Dermis microvascular lymphatic vessel endothelial cell (primary cell): ENCODE measurements around the gene RPL36. TPM values are rescaled to one million over a fixed set of nuclear protein-coding genes. Genes with fewer than 3 reads are reported as not detected.
"Not testable (repeated sequence)": the region's sequence is repeated elsewhere in the genome, so short reads cannot be mapped to it uniquely, and the experiment has no call there.

Experiments
- DNase-seq, 2 donors: peaks; one replicate each; pipeline versions ENCODE4 v3.0.0 to v3.0.0-alpha.2; 2010; ENCODE audit warnings: low read depth in 2 of 2
- total RNA-seq: library from RNA; depleted of rRNA; stranded (reverse); fragments of >200 nt; gene quantifications from 2 replicates; pipeline ENCODE4 v1.2.1, GENCODE V29; 2014

Gene RPL36
- total RNA-seq, 1 donor from 2014 or later, result 761 TPM

DNA sequence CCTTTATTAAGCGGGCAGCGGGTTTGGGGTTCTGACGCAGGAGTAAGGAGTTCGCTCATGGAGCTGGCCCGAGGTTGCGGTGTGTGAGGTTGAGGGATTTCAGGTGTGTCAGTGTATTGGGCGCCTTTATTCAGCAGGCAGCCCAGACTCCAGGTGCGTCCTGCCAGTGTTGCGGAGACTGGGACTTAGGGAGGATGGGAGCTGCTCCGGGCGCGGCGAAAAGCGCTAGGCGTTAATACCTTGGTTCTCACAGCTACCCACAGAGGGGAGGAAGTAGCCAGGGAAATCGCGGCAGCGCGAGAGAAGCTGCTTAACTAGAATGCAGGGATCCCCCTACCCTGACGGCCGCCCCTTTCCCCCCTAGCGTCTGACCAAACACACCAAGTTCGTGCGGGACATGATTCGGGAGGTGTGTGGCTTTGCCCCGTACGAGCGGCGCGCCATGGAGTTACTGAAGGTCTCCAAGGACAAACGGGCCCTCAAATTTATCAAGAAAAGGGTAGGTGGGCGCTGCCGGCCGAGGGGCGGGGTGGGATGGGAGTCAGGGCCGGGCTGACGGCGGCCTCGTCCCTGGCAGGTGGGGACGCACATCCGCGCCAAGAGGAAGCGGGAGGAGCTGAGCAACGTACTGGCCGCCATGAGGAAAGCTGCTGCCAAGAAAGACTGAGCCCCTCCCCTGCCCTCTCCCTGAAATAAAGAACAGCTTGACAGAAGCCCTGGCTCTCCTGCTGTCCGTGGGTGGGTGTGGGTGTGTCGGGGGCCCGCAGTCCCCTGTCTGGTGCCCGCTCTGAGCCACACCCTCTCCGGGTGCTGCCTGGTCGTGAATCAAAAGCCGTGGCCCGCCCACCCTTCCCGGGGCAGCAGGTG is 1.1 kb downstream of the RPL36 start:
- peak; percentile 48 to 78 for DNase-seq

DNA sequence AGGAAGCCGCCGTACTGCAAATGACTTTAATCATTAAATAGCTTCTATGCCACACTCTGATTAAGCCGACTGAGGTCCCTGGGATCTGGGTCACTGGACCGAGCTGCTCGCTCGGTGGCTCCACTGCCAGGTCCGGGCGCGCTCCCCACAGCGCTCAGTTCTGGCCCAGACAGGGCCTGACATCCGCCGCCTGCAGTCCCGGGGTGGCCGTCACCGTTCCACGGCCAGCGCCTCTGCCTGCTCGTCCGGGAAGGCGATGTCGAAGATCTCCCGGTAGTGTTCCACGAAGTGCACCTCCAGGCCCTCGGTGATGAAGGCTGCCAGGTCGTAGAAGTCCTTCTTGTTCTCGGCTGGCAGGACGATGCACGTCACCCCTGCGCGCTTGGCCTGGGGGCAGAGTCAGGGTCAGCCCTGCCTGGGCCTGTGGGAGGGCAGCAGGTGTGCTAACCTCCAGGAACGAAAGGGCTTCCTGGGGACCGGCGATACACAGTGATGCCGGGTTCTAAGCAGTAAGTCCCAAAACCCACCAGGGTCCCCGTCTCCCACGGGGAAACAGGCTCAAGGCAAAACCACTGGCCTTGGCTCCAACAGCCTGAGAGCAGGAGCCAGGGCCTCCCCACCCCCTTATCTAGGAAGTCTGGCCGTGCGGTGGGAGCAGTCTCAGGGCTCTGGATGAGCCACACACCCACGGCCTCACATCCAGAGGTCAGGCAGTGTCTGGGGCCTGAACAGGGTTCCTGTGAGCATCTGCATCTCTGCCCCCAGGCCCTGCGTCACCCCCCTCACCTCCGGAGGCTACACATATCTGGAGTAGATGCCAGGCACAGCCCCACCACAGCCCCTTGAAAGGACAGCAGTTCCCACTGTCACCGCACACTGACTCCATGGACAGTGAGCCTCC is 2.0 kb downstream of the RPL36 start:
- no peak for DNase-seq

DNA sequence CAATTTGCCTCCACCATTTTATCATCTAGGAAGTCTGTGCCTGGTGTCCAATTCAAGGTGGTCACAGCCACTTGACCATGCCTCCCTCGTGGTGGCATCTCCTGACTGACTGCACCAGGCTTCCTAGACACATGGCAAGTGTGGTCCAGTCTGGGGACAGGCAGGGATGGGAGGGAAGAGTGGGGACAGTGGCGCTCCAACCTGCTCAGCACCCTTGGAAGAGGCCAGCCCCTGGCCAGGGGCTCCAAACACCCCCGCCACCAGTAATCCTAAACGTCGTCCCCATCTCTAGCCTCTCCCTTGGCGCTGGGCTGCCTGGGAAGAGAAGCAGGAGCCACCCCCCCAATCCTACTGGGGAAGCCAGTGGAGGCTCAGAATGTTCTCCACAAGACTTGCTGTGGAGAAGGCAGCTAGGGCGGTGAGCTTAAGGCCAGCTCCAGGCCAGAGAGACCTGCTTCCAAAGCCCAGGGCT is 2.7 kb downstream of the RPL36 start:
- no peak for DNase-seq

DNA sequence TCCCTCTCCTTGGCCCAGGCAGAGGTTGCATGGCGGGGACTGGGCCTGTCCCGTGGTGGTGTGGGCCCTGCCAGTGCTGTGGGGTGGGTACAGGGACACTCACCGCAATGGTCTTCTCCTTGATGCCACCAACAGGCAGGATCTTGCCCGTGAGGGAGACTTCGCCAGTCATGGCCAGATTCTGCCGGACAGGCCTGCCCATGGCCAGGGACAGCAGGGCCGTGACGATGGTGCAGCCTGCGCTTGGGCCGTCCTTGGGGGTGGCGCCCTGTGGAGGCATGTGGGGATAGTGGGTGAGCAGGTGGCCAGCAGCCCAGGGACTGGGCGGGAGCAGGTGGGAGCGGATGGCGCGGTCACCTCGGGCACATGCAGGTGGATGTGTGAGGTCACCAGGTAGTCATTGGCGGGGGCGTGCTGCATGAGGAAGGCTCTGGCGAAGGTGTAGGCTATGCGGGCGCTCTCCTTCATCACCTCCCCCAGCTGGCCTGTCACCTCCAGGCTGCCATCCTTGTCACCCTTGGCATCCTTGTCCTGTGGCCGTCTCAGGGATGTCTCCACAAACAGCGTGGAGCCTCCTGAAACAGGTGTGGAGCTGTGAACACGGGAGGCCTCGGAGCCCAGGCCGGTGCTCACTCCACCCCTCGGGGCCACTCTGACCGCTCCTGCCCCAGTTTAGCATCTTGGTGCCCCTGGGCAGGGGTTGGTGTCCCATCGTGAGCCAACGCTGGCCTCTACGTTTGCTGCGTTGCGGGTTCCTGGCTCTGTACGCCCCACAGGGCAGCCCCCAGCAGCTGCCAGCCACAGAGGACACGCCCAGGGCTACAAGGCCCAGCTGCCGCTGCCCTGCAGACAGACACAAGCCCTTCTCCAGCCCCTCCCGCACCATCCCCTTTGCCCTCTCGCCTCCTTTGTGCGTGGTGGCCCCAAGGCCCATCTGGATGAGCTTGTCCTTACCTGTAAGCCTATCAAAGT is 3.4 kb downstream of the RPL36 start:
- no peak for DNase-seq

DNA sequence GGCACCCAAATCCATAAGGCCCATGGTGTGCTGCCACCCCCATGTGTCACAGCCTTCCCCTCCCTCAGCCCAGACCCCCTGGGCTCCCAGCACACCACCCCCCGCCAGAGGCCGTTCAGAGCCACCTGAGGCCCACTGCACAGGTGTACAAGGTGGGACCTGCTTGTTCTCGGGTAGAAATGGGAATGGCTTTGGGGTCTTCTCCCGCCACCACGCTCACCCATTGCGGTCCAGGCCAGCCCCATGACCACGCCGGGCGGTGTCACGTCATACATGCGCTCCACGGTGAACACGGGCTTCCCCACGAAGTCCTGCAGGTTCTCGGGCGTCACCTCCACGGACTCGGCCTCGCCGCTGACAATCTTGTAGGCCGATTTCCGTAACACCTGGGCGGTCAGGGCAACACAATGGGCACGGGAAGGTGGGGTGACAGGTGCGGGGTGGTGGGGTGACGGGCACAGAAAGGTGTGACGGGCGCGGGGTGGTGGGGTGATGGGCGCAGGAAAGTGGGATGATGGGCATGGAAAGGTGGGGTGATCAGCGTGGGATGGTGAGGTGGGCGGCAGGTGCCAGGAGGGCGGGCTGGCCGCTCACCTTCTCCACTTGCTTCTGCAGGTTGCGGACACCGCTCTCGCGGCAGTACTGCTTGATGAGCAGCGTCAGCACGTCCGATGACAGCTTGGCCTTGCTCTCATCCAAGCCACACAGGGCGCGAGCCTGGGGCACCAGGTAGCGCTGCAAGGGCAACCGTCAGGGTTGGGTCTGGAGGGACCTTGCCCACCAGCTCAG is 4.3 kb downstream of the RPL36 start:
- no peak for DNase-seq

DNA sequence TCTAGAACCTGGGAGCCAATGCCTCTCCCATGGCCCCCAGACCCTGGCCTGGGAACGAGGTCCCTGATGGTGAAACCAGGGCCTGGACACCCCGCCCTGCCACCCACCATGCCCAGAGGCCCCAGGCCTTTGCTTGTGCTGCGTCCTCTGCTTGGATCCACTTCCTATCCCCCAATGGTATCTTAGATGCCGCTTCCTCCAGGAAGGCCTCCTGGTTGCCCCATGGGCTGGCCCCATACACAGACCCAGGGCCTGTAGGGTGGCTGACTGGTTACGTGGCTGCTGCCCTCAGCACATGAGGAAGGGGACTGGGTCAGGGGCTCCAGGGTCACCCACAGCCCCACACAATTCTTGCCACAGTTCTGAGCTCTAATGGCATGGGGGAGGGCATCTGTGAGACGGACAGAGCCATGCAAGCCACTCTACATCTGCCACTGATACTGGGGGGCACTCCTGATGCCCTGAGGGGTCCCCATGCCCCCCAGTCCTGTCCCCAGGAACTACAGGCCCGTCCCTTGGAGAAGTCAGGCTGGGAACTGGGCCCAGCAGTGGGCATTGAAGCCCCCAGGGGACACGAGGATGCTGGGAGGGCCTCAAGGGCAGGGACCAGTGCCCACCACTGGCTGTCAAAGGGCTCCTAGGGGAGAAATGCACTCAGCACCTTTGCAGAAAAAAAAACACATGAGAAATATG is 5.0 kb downstream of the RPL36 start:
- DNase-seq, result no peak

DNA sequence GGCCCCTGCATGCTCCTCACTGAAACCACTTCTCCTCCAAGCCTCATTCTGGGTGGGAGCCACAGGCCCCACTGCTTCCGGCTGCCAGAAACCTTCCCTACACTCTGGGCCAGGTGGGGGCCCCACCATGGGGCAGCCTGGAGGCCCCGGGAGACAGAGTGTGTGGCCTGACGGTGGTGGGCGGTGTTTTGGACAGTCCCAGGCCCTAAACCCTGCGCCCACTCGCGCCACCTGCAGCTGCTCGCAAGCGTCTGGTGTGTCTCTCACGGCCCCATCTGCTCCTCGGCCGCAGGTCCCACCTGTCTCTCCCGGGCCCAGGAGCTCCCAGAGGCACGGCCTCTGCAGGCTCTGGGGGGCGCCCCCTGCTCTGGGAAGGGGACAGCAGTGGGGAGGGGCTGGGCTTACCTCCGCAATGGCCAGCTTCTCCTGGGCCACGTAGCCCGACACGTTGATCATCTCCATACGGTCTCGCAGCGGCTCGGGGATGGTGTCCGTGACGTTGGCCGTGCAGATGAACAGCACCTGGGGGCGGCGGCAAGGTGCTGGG is 5.6 kb downstream of the RPL36 start:
- no peak for DNase-seq

DNA sequence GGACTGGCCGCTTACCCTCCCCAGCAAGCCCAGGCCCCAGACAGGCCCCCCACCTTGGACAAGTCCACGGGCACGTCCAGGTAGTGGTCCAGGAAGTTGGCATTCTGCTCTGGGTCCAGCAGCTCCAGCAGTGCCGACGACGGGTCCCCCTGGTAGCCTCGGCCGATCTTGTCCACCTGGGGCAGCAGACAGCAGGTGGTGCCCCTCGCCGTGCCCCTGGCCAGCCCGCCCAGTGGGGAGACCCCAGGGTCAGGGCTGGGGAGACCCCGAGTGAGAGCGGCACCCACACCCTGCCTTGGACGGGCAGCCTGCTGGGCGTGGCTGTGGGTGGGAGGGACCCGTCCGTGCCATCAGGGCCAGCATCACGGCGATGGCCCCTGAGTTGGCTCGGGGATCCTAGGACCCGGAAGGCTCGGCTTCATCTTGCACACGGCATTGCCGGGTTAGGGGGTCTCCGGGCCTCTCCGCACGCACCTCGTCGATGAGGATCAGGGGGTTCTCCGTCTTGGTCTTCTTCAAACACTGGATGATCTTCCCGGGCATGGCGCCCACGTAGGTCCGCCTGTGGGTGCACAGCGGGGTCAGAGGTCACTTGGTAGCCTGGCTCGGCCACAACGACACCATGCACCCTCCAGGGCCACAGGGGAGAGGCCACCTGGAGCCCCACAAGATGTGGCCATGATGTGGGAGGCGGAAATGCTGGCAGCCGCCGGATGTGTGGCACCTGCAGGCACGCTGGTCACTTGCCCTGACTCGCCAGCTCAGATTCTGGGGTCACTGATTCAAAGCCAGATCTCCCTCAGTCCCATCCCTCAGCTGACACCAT is 6.3 kb downstream of the RPL36 start:
- no peak for DNase-seq

DNA sequence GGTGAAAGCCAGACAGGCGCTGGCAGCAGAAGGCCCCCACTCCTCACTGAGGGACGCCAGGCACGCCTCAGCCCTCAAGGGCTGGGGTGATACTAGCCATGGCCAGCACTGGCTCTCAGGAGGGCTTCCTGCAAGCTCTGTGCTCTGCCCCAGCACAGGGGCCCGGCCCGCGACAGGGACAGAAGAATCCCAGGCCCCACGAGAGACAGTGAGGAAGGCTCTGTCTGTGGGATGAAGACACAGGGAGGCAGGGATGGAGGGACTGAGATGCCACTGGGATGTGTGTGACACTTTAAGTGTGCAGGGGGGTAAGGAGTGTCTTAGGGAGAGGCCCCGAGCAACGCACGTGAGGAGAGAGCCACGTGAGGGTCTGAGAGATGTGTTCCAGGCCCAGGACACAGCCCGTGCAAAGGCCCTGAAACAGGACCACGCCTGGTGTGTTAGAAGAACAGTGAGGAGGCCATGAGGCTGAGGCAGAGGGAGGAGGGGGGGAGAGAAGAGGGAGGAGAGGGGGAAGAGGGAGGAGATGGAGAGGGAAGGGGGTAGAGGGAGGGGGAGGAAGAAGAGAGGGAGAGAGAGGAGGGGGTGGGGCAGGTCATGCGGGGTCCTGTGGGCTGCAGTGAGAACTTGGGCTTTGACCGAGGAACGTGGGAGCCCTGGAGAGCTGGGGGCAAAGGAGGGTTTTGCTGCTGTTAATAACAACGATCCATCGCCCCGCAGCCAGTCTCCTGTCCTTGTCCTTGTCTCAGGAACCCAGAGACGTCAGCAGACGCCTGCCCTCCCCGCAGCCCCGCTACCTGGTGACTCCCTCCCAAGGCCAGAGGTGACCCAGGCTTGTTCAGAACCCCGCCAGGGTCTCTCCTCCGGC is 7.2 kb downstream of the RPL36 start:
- DNase-seq, result no peak

DNA sequence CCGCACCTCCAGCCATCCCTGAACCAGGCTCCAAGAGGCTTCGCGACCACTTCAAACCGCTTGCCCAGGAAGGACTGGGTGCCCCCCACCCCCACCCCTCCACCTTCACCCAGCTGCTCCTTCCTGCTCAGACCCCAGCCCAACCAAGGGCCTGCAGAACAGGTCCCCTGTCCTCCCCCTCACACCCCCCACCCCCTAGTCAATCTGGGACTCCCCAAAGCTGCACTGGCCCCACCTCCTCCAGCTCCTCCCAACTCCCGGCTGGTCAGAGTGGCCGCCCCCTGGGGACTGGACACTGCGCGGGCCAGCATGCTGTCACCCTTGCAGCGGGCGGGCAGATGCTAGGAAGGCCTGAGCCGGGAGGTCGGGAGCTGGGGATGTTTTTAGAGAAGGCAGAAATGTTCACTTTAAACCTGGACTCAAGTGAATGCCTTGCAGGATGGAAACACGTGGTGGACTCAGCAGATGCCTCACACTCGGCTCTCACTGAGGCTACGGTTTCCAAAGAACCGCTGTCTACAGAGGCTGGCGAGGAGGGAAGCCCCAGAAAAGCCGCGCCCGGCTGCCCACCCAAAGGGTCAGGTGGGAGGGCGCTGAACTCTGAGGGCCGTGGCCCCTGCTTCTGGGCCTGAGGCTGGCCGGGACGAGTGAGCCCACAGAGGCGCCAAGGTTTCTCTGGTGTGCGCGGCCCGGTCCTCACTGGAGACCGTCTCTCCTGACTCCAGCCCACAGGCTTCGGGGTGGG is 8.0 kb downstream of the RPL36 start:
- no peak for DNase-seq

DNA sequence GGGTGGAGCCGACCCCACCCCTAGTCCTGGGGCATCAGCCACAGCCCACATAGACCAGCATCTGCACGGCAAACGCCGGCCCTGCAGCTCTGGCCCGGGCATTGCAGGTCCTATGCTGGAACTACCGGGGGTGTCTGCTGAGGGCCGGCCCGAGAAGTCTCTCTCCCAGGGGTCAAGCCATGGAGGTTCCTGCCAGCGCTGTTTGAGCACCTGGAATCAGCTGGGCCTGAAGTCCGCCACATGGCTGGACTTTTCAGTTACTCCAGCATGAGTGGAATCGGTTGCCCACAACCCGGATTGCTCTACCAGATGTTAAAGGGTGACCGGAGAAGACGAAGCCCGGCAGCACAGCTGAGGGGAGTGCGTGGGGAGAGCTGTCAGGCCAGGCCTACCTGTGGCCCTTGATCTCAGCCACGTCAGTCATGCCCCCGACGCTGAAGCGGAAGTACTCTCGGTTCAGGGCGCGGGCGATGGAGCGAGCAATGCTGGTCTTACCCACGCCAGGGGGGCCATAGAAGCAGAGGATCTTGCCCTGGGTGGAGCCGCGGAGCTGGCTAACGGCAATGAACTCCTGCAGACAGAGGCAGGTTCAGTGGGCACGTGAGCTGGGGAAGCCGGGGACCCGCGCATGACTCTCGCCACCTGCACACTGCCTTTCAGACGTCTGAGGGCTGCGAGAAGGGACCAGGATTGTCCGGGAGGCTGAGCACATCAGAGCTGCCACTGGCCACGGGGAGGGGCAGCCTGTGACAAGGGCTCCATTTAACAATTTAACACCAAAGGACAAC is 8.7 kb downstream of the RPL36 start:
- no peak for DNase-seq

DNA sequence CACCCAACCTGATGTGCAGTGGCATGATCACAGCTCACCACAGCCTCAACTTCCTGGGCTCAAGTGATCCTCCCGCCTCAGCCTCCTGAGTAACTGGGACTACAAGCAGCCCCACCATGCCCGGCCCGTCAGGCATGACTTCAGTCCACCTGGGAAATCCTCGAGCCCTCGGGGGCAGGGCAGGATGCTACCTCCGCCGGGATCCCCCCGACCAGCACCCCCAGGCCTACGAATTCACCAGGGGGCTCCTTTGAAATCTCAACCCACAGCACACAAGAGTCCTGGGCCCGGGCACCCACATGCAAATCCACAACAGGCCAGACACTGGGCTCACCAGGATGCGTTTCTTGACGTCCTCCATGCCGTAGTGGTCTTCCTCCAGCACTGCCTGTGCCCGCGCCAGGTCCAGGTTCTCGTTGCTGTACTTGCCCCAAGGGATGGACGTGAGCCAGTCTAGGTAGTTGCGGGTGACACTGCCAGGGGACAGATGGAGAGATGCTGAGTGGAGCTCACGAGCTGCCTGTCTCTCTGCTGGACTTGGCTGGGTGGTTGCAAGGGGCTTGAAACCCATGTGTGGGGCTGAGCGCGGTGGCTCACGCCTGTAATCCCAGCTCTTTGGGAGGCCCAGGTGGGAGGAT is 10.5 kb downstream of the RPL36 start:
- no peak for DNase-seq

DNA sequence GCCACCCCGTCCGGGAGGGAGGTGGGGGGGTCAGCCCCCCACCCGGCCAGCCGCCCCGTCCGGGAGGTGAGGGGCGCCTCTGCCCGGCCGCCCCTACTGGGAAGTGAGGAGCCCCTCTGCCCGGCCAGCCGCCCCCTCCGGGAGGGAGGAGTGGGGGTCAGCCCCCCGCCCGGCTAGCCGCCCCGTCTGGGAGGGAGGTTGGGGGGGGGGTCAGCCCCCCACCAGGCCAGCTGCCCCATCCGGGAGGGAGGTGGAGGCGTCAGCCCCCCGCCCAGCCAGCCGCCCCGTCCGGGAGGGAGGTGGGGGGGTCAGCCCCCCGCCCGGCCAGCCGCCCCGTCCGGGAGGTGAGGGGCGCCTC is 11.9 kb downstream of the RPL36 start:
- DNase-seq, result not testable (repeated sequence)

DNA sequence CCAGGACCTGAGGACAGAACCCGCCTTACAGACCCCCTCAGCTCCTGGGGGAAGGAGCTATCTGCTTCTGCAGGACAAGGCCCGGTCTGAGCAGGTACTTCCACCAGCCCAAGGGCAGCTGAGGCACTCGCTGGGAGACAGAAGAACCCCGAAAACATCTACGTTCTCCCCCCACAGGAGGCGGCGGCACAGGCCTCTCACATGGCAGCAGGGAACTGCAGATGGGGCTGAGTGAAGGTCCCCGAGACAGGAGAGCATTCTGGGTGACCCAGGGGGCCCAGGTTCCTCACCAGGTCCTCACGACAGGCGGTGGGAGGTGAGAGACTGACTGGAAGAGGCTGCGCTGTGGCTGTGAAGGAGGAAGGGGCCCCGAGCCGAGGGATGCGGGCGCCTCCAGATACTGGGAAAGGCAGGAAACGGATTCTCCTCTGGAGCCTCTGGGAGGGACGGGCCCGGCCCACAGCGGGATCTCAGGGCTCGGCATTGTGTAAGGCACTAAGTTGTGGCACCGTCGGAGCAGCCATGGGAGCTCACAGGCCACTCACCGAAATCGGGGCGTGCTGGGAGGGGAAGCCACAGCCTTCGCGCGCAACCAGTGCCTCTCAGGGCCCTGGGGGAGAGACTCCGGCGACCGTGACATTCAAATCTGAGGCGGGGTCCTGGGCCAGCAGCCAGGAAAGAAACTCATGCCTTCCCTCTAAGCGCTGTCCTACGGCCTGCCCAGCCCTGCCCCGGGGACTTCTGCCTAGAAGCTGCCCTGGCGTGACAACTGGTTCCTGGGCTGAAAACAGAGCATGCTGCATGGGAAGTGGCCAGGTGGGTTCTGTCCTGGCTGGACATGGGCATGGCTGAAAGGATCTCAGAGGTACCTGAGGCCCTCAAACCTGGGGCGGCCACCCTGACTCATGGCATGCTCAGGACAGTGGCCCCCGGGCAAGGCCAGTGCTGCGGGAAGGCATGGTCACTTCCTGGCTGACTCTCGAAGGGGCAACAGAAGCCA is 14.0 kb downstream of the RPL36 start:
- no peak for DNase-seq
